SK-N-MC (cell line): ENCODE data around the gene MAGI2.

Source experiments
- EZH2 ChIP-seq: fragments of 200-600 bp; sonication (generic); IDR thresholded peaks from one replicate; pipeline ENCODE4 v1.6.1; 2017; ENCODE audit warnings: antibody characterized with exemption
- POLR2AphosphoS5 ChIP-seq: IDR thresholded peaks from 2 replicates; pipeline ENCODE4 v1.6.1; 2012; ENCODE audit warnings: mild to moderate bottlenecking, low read depth, low read length, borderline replicate concordance

DNA sequence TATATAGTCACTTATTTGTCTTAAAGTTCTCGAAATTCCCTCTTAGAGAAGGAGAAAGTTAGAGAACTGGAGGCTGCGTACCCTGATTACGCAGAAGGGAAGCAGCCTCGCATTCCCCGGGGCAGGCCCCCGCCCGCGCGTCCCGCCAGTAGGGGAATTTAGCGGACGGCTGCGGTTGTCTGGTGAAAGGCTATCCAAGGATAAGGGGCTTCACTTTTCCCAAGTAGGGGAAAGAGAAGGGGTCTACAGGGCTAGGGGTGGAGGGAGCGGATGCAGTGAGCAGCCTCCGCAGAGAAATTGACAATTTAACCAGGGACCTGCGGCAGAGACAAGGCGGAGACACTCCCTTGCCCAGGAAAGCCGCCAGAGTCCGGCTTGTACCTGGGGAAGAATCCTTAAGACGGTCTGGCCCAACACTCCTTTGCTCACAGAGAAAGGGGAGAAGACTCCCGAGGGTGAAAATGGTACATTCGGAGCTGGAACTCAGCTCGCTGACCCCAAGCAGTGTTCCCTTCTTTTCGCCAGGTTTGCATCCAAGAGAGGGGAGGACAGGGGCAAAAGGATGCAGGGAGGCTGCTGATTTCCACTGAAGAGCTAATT is 994 bp upstream of the MAGI2 start:
- TF ChIP-seq POLR2AphosphoS5 (no peak), EZH2 (no peak)
